Peyer's patch (tissue), 4 donors: ENCODE results near the gene IGF2BP2.

ENCODE experiments used
- CTCF ChIP-seq, 6 experiments: fragments of 450-650 bp in 4 of 6; fragments of 200-600 bp in 2 of 6; sonication (generic) in 1 of 6; IDR thresholded peaks; one replicate each; pipeline ENCODE4 v1.5.1; 2017 to 2019; ENCODE audit warnings: antibody characterized with exemption in 6 of 6, mild to moderate bottlenecking in 3 of 6, moderate library complexity in 1 of 6
- POLR2A ChIP-seq, 2 donors: fragments of 450-650 bp; IDR thresholded peaks; one replicate each; pipeline ENCODE4 v1.5.1; 2017; ENCODE audit warnings: antibody characterized with exemption in 2 of 2, mild to moderate bottlenecking in 2 of 2, moderate library complexity in 2 of 2

- TF ChIP-seq CTCF (IDR thresholded peaks at IDR 0.05) (no peak), POLR2A (IDR thresholded peaks at IDR 0.05) (no peak)
Observed at GRCh38 chr3:185726254-185726967, 98.4 kb downstream of the IGF2BP2 start.
